Measurements from ENCODE around the gene YIF1B.
A peak's percentile ranks its signal among the peaks of the same experiment; 100 is the strongest.

Gene YIF1B

DNA sequence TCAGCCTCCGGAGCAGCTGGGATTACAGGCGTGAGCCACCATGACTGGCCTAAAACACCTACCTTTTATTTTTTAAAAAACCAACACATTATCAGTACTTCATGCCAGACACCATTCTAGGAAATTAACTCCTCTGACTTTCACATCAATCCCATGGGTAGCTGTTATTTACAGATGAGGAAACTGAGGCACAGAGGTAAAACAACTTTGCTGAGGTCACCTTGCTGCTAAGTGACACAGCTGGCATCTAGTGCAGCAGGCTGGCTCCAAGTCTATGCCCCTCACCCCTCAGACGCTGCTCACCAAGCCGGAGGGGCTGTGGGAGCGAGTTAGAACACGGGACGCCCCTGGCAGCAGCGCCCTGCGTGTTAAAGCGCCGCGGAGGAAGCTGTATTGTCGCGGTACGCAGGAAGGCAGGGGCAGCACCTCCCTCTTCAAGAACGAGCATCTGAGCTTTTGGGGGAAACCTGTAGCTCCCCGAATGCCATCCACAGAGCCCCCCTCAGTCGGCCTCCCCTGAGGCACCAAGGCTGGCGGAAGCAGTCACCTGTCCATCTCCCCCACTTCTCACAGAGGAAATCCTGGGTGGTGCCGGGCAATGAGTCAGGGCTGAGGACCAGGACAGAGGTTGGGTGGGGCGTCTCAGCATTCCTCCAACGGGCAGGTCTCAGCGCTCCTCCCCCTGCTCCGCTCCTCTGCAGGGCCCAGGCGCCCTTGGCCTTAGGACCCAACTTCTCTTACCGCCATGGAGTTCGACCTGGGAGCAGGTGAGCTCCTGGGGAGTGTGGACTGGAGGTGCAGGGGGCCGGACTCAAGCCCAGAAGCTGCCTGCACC, 12.0 kb downstream of the YIF1B start, which contains the start of gene C19orf33:
Gene C19orf33 (plus strand): TSS at position 735 of the 835 bp plus-strand sequence. CDS start 11 bp downstream, at position 746.
- no peak for DNase-seq

GRCh38 chr19:38298821-38299680, 16.7 kb downstream of the YIF1B start:
- DNase-seq = no peak

DNA sequence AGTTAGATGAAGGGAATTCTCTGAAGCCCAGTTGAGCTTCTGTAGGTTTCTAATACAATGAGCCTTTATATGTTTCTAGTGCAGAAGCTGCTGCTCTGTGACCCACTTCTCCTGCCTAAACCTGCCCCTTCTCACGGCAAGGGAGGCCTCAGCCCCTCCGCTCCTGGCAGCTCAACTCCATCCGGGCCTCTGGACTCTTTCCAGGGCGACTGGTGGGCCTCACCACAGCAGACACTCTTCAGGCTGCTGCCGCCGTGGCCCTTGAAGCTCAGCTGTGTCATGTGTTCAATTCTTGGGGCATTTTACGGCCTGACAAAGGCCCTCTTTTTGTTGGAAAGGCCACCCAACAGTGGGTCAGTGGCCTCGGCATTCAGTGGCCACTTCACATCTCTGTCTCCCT, 21.7 kb downstream of the YIF1B start:
- DNase-seq = no peak

DNA sequence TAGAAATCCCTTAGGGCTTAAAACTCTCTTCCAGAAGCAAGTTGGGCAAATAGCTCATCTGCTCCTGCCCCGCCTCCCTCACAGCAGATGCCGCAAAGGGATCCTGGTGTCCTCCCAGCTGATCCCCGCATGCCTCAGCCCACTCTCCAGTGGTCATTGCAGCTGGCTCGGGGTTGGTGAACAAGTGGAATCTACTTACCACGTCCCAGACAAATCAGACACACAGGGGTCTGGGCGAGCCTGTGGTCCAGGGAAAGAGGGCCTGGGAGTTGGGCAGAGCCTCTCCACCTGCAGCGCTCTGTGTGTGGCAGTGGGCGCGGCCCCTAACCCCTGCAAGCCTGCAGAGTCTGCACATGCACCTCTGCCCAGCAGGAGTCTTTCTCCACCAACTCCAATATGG, 22.5 kb downstream of the YIF1B start:
- peak in 1 of 2 experiments; percentile 11 for DNase-seq

DNA sequence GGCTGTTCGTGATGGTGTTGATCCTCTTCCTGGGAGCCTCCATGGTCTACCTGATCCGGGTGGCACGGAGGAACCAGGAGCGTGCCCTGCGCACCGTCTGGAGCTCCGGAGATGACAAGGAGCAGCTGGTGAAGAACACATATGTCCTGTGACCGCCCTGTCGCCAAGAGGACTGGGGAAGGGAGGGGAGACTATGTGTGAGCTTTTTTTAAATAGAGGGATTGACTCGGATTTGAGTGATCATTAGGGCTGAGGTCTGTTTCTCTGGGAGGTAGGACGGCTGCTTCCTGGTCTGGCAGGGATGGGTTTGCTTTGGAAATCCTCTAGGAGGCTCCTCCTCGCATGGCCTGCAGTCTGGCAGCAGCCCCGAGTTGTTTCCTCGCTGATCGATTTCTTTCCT, 23.9 kb downstream of the YIF1B start:
- no peak for DNase-seq

- no peak for DNase-seq
Measured at GRCh38 chr19:38290631-38291147, 25.1 kb downstream of the YIF1B start.

GRCh38 chr19:38289955-38290354, 25.8 kb downstream of the YIF1B start:
- no peak for DNase-seq

GRCh38 chr19:38288123-38288855, 27.5 kb downstream of the YIF1B start:
- DNase-seq = no peak

GRCh38 chr19:38287604-38288003, 28.1 kb downstream of the YIF1B start:
- DNase-seq = no peak

DNA sequence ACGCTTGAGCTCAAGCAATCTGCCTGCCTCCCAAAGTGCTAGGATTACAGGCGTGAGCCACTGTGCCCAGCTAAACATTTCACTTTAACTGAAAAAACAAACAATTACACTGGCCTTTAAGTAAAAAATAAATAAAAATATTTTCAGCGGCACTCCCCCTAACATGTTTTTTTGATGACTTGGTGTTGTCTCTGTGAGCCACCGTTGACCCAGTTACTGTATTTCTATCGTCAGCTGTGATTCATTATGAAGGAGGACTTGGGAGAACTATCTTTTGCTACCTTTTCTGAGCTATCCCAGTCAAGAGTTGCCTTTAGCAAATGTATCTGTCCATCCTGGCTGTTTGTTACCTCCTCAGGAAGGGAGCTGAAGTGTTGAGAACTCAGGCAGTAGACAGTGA, 30.2 kb downstream of the YIF1B start:
- DNase-seq = no peak

DNA sequence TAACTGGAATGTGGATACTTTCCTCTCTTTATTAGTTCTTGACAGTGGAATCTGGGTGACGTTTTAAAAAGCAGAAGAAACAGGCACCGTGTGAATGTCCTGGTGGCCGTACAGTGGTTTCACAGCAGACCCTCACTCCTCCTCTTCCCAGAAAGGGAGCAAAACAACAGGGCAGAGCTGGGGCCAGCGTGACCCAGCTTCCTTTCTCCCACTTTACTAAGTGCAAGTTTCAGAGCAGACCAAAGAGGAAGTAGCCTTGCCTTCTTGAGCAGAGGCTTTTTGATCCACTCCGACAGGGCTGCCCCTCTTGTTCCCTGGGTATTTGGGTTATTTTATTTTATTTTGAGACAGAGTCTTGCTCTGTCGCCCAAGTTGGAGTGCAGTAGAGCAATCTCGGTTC, 31.3 kb downstream of the YIF1B start:
- no peak for DNase-seq

- DNase-seq = no peak
Measured at GRCh38 chr19:38283271-38283670, 32.5 kb downstream of the YIF1B start.

GRCh38 chr19:38281811-38282566, 33.8 kb downstream of the YIF1B start:
- no peak for DNase-seq

GRCh38 chr19:38280030-38280921, 35.5 kb downstream of the YIF1B start:
- no peak for DNase-seq

- DNase-seq = no peak
Measured at GRCh38 chr19:38278751-38279150, 37.0 kb downstream of the YIF1B start.

DNA sequence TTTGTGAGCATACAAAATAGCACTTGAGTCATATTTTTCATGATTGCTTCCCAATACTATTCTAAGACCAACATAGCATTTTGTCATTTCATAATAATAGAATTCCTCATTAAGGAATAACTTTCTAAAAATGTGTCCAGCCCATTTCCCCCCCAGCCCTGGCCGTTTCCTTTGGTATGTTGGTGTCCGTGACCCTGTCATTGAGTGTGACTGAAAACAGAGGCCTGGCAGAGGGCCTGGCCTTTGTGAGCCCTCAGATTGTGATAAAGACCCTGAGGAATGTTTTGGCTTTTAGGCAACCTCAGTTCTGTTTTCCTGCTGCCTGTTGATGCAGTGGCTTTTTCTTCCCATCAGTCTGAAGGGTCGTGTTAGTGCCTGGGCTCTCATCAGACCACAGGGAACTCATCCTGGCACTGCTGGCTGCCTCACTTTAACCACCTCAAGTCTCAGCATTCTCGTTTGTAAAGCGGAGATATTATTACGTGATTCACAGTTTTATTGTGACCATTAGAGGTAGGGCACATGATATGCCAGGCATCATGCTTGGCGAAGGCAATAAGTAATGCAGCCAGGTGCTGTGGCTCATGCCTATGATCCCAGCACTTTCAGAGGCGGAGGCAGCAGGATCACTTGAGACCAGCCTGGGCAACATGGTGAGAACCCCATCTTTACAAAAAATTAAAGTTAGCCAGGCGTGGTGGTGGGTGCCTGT, 37.6 kb downstream of the YIF1B start:
- DNase-seq = no peak

DNA sequence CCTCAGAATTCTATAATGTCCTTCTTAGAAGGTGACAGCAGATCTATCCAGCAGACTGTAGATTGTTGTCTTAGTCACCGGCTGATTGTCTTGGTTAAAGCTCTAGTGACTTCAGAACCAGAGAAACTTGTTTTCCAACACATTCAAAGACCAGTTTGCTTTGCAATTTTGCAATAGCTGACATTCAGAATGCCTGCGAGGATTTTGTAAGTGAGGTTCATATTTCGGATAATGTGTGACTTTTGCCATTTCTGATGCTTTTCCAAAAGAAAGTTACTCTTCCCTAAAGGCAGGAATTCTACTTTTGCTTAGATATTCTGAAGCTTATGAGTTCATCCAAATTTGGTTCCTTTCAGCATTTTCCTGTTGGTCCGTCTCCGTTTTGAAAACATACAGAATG, 38.2 kb downstream of the YIF1B start:
- DNase-seq = no peak

GRCh38 chr19:38276942-38277517, 38.7 kb downstream of the YIF1B start:
- no peak for DNase-seq

DNA sequence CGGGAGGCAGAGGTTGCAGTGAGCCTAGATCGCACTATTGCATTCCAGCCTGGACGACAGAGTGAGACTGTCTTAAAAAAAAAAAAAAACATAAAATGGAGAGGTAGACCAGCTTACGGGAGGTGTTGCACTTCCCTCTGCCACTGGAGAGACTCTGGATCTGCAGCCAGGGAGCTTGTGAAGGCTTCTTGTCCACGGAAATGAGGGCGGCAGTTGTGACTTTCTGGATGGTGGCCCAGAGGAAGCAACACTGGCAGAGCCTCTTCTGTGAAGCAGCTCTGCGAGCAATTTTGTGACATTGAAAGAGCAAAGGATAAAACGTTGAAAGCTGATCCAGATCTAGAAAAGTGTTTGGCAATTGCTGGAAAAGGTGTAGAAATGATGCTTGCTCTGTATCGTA, 41.0 kb downstream of the YIF1B start:
- DNase-seq = no peak

DNA sequence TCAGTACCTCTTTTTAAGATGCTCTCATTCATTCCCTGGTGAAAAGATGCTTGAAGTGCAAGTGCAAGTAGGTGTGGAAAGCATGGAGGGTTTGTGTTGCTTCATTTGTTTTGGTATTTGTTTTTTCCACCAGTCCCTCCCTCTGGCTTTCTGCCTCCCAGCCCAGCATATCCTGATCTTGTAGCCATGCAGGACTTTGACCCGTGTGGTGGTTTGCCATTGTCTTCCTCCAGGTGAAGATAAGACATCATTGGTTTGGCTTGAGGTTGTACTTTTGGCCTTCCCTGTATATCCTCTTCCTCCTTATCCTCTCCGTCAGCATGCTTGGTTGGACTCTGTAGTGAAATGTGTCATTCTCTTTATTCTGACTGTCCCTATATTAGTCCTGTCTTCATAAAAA, 42.2 kb downstream of the YIF1B start:
- DNase-seq = no peak
